HG02642 (cell line): ENCODE data around the gene CD72.

Experiments used
- ATAC-seq: cut with Tn5 transposase; IDR thresholded peaks from one replicate; pipeline ENCODE4 v1.9.1; 2021; ENCODE audit warnings: mild to moderate bottlenecking; ENCODE audit not compliant: unreplicated experiment, poor library complexity

The CD72 gene

DNA sequence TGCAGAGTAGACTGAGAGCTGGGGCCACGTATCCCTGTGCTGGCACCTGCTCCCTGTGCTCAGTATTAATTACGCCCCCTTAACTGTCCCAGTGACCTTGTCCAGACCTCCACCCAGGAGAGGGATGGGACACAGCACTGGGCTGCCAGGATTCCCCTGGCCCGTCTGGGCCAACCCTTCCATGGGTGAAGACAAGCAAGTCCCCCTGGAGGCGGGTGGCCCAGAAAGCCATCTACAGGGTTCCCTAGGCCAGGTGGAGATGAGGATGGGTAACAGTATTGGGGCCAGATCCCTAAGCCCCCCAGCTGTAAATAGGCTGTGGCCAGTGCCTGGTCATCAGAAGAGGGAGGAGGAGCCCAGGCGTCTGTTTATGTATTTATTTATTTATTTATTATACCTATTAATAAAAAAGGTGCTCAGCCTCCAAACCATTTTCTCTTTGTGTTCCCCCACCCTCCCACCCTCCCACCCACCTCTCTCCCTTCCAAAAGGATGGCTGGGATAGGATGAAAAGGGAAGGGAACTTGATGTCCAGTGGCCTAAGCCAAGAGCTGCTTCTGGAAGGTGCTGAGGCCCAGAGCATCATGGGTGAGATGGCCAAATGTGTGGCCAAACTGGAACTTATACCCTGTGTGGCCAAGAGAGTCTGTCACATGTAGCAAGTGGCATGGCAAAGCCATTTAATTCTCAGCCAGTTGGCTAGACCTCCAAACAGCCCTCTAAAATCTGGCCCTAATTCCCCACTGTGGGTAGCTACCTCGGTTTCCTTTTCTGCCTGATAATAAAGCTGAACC lies 56.5 kb downstream of the CD72 start:
- ATAC-seq = no peak

DNA sequence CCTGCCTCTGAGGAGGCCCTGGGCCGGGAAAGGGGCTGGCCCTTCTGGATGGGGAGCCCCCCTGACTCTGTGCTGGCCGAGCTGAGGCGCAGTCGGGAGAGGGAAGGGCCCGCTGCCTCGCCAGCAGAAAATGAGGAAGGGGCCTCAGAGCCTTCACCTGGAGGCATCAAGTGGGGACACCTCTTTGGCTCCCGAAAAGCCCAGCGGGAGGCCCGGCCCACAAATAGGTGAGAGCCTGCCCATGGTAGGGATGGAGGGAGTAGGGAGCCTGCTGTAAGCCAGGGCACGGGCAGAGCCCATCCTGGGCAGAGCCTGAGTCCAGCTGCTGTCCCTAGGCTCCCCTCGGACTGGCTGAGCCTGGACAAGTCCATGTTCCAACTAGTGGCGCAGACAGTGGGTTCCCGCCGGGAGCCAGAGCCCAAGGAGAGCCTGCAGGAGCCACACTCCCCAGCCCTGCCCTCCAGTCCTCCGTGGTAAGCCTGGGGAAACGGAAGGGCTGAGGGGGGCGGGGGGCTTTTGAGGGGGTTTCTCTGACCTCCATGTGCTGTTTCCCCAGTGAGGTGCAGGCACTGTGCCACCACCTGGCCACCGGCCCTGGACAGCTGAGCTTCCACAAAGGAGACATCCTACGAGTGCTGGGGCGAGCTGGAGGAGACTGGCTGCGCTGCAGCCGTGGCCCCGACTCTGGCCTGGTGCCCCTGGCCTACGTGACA lies 57.4 kb downstream of the CD72 start:
- no peak for ATAC-seq
